Activated T-cell treated with anti-CD3 and anti-CD28 coated beads for 1 hour (primary cell): ENCODE data around the gene PTPRN2.
"Not testable (repeated sequence)": the region's sequence is repeated elsewhere in the genome, so short reads cannot be mapped to it uniquely, and the experiment has no call there.

ENCODE experiments used
- DNase-seq: peaks from one replicate; pipeline ENCODE4 v3.0.0-alpha.2; 2020; ENCODE audit warnings: low read depth

PTPRN2 gene

GRCh38 chr7:158443688-158444483, 143.7 kb downstream of the PTPRN2 start:
- DNase-seq: no peak

DNA sequence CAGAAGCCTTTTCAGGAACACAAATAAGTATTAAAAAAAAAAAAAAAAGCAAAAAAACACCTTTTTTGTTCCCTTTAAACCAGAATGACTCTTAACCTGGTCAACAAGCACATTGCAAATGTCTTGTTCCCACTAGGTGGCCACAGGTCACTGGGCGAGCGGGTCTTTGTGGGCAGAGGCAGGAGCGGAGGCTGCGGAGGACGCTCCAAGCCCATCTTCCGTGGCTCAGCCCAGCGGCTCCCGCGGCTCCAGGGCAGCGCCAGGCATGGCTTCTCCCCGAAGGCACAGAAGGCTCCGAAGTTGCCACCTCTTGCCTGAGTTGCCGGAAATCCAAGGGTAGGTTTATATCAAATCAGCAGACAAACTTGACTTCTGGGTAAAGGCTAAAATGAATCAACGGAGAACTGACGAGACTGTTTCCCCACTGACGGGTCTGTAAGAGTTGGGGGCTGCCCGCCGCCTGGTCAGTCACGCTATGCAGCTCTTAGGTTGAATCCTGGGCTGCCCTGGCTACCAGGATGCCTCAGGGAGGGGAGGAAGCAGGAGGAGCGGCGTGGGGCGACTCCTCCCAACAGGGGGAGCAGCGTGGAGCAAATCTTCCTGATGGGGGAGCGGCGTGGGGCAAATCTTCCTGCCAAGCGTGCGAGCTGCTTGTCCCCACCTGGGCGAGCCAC, 144.5 kb downstream of the PTPRN2 start:
- DNase-seq: no peak

GRCh38 chr7:158442260-158442659, 145.4 kb downstream of the PTPRN2 start:
- no peak for DNase-seq

DNA sequence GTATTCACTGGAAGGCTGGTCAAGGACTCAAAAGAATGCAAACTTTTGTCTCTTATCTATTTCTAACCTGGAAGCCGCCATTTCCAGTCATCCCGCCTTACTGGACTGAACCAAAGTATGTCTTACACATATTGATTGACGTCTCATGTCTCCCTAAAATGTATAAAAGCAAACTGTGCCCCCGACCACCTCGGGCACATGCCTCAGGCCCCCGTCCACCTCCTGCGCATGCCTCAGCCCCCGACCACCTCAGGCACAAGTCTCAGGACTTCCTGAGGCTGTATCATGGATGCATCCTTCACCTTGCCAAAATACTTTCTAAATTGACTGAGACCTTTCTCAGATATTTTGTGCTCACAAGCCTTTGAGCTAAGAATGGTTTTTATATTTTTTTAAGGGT, 148.6 kb downstream of the PTPRN2 start:
- no peak for DNase-seq

DNA sequence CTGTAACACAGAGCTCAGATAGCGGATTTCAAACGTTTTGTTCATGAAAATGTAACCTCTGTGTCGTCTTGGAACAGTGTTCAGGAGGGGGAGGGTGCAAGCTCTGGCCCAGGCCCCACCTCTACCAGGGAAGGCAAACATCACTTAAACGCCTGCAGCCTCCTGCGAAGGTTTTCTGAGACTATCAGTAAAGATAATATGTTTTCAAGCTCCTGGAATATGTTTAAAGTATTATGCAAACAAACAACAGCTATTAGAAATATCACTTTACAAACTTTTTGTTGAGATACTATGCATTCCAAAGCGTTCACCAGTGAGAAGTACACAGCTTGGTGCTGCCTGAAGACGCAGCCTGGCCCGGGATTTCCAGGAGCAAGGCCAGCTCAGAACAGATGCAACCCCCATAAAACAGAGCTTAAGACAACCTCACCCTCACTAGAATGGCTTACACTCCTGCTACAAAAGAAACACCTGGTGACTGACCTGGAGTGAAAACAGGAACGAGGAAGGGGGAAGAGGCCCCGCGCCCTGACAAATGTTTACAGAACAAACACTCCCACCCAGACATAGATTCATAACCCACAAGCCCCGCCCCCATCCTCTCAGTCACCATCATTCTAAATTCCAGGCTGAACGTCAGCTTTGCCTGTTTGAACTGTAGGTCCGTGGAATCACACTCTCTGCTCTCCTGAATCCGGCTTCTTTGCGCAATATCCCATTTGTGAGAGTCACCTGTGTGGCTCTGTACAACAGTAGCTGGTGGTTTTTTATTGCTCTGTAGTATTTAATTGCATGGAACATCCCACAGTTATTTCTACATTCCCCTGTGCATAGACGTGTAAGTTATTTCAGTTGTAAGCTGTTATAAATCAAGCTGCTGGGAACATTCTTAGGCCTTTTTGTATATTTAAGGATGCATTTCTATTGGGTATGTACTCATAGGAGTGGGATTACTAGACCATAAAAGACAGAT, 155.0 kb downstream of the PTPRN2 start:
- DNase-seq: no peak

DNA sequence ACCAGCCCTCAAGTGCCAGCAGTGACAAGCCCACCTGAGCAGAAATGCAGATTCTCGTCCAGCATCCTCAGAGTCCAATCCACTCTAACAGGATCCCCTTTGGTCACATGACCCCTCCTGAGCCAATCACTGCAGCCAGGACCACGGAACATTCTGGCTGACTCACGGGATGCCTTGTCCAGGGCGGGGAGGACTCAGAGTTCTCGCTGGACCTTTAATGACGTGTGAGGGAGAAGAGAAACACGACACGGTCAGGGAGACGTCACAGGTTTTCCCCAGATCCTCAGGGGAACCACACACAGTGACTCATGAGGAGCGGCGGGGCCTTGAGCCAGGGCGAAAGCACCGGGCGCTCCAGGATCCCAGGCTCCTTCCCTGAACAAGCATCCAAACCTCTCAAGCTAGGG, 155.7 kb downstream of the PTPRN2 start:
- no peak for DNase-seq

DNA sequence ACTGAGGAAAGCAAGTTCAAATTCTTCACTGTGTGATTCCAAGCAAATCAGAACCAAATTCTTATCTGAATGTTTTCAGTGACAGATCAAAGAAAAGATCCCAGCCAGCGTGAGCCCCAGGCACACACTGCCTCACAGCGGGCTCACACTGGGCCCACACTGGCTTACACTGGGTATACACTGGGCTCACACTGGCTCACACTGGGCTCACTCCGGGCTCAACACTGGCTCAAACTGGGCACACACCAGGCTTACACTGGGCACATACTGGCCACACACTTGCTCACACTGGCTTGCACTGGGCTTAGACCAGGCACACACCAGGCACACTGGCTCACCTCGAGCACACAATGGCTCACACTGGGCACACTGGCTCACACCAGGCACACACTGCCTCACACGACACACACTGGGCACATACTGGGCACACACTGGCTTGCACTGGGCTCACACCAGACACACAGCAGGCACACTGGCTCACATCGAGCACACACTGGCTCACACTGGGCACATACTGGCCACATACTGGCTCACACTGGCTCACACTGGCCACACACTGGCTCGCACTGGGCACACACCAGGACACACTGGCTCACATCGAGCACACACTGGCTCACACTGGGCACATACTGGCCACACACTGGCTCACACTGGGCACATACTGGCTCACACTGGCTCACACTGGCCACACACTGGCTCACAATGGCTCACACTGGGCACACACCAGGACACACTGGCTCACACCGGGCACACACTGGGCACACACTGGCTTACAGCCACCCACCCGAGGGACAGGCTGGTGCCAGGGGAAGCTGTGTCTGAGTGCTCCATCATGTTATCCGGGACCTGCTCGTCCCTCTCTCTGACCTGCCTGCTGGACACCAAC, 156.3 kb downstream of the PTPRN2 start:
- DNase-seq: no peak

- DNase-seq: no peak
Observed at GRCh38 chr7:158430308-158431034, 157.2 kb downstream of the PTPRN2 start.

GRCh38 chr7:158428837-158429753, 158.5 kb downstream of the PTPRN2 start:
- DNase-seq: no peak

GRCh38 chr7:158428131-158428836, 159.3 kb downstream of the PTPRN2 start:
- DNase-seq: no peak

DNA sequence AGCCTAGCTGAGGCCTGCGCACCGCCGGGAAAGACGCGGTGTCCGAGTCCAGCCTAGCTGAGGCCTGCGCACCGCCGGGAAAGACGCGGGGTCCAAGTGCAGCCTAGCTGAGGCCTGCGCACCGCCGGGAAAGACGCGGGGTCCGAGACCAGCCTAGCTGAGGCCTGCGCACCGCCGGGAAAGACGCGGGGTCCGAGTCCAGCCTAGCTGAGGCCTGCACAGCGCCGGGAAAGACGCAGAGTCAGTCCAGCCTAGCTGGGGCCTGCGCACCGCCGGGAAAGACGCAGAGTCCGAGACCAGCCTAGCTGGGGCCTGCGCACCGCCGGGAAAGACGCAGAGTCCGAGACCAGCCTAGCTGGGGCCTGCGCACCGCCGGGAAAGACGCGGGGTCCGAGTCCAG, 161.9 kb downstream of the PTPRN2 start:
- DNase-seq: not testable (repeated sequence)

DNA sequence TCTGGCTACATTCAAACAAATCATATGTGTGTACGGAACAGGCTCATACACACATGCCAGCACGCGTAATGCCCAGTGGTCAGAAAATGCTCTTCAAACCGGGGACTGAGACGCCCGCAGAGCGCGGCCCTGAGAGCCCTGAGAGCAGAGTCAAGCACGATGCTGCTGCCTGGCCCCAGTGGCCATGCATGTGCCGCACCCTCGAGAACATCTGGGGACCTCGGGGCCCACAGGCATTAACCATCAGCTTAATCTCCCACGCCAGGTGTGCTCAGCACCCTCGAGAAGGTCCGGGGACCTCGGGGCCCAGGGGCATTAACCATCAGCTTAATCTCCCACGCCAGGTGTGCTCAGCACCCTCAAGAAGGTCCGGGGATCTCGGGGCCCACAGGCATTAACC, 163.1 kb downstream of the PTPRN2 start:
- no peak for DNase-seq

GRCh38 chr7:158424011-158424410, 163.6 kb downstream of the PTPRN2 start:
- DNase-seq: no peak

- DNase-seq: no peak
Observed at GRCh38 chr7:158422887-158423560, 164.6 kb downstream of the PTPRN2 start.

- no peak for DNase-seq
Observed at GRCh38 chr7:158422196-158422886, 165.3 kb downstream of the PTPRN2 start.

GRCh38 chr7:158421361-158421760, 166.3 kb downstream of the PTPRN2 start:
- DNase-seq: no peak

GRCh38 chr7:158420591-158421340, 166.9 kb downstream of the PTPRN2 start:
- DNase-seq: no peak
